Sciatic nerve (tissue), 2 donors: ENCODE measurements around the gene ACOT13. TPM values are rescaled to one million over a fixed set of nuclear protein-coding genes. Genes with fewer than 3 reads are reported as not detected.
"Not testable (repeated sequence)": the region's sequence is repeated elsewhere in the genome, so short reads cannot be mapped to it uniquely, and the experiment has no call there.

Experiments
- ATAC-seq: fragments of 200-7000 bp; cut with Tn5 transposase; one replicate; pipeline ENCODE4 v1.9.1; 2020; ENCODE audit warnings: mild to moderate bottlenecking, moderate library complexity
- DNase-seq: peaks from one replicate; pipeline ENCODE4 v3.0.0-alpha.2; 2020; ENCODE audit warnings: low spot score
- intact Hi-C: fragments of 100-400 bp; cut with DNase I; formaldehyde crosslinking; loops from one replicate; pipeline ENCODE4 v1.14.2; 2022
- total RNA-seq: library from RNA; stranded (reverse); fragmentation: NEBNext Ultra II Directional; extraction: Animal tissue kit (Norgen Biotek cat#: 25700); gene quantifications from one replicate; pipeline ENCODE4 v1.2.1, GENCODE V29; 2021
- donor health status: DM: no; HTN: no; CAD: no.
- donor health status: DM: no; HTN: no; CAD: no.

Gene ACOT13
- total RNA-seq, result 17.3 TPM

GRCh38 chr6:24666641-24667377 lies at the start of gene ACOT13, which contains the start of gene TDP2:
TSS of gene ACOT13 (plus strand) at chr6:24667077. CDS start at chr6:24667264, 187 bp downstream.
TSS of gene TDP2 (minus strand) at chr6:24666899. CDS start at chr6:24666862, 37 bp downstream.
- intact Hi-C loops, result no loop called here
- ATAC-seq, result peak; percentile 100

DNA sequence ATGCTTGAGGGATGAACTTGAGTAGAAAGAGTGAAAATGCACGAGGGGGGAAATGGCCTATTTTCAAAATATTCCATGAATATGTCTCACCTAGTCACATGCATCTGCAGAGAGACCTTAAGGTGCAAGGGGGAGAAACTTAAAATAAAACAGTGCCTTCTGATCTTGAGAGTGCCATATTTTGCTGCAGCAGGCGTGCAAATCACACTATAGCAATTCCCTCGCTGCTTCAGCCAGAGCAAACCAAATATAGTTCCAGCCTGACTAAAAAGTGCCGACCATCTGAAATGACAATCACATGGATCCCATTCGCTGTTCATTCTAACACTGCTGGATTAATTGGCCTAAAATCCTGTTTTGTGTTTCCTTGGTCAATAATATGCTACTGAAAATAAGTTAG lies 47.2 kb upstream of the ACOT13 start:
- intact Hi-C loops, result no loop called here
- DNase-seq (no peak), ATAC-seq (no peak)

More at GRCh38 chr6:24666641-24667377, at the start of gene ACOT13, which contains the start of gene TDP2:
- peak; percentile 96 for DNase-seq

DNA sequence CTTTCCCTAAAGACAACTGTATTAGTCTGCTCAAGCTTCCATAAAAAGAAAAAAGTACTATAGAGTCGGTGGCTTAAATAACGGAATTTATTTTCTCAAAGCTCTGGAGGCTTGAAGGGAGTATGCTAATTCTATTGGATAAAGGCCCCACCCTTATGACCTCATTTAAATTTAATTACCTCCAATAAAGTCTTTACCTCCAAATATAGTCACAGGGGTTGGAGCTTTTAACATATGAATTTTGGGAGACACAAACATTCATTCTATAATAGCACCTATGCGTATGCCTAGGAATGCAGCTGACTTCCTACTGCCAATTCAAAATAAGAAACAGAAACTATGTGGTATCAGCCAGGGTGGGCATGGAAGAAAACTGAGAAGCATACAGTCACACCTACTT lies 46.2 kb upstream of the ACOT13 start:
- no peak for ATAC-seq
- intact Hi-C loops, result no loop called here

GRCh38 chr6:24621626-24622289 lies 45.1 kb upstream of the ACOT13 start:
- ATAC-seq (no peak), DNase-seq (no peak)
- intact Hi-C loops, result no loop called here

More for the DNA sequence above, 46.2 kb upstream of the ACOT13 start:
- no peak for DNase-seq

- intact Hi-C loops, result no loop called here
- DNase-seq (no peak), ATAC-seq (no peak)
These were observed 35.9 kb upstream of the ACOT13 start for GRCh38 chr6:24630856-24631505.

GRCh38 chr6:24631671-24632070 lies 35.2 kb upstream of the ACOT13 start:
- intact Hi-C loops, result no loop called here
- DNase-seq, result no peak
- ATAC-seq, result no peak

- no peak for DNase-seq
- intact Hi-C loops, result no loop called here
- ATAC-seq, result no peak
These were observed 34.3 kb upstream of the ACOT13 start for GRCh38 chr6:24632573-24632972.

- ATAC-seq, result no peak
- intact Hi-C loops, result no loop called here
- no peak for DNase-seq
These were observed 30.2 kb upstream of the ACOT13 start for GRCh38 chr6:24636681-24637080.

- DNase-seq (no peak), ATAC-seq (no peak)
- intact Hi-C loops, result loop anchor here (5.0 kb wide), 1 partner anchor 1182 kb away; no protein-coding TSS in a partner anchor
These were observed 26.7 kb upstream of the ACOT13 start for GRCh38 chr6:24640166-24640565.

DNA sequence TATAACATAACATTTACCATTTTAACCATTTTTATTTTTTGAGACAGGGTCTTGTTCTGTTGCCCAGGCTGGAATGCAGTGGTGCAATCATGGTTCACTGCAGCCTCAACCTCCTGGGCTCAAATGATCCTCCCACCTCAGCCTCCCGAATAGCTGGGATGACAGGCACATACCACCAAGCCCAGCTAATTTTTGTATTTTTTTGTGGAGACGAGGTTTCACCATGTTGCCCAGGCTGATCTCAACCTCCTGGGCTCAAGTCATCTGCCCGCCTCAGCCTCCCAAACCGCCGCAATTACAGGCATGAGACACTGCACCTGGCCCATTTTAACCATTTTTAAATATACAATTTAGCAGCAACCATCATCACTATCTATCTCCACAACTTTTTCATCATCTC lies 26.2 kb upstream of the ACOT13 start:
- intact Hi-C loops, result loop anchor here (5.0 kb wide), 1 partner anchor 1182 kb away; no protein-coding TSS in a partner anchor
- DNase-seq, ATAC-seq: not testable (repeated sequence)

- DNase-seq, result no peak
- intact Hi-C loops, result loop anchor here (5.0 kb wide), 1 partner anchor 1180 kb away; no protein-coding TSS in a partner anchor
- ATAC-seq, result no peak
These were observed 24.8 kb upstream of the ACOT13 start for GRCh38 chr6:24642061-24642460.

- intact Hi-C loops, result loop anchor here (5.0 kb wide), 1 partner anchor 1178 kb away; no protein-coding TSS in a partner anchor
- DNase-seq, result no peak
- ATAC-seq, result no peak
These were observed 23.0 kb upstream of the ACOT13 start for GRCh38 chr6:24643920-24644319.

GRCh38 chr6:24644377-24644776 lies 22.5 kb upstream of the ACOT13 start:
- no peak for DNase-seq
- no peak for ATAC-seq
- intact Hi-C loops, result loop anchor here (5.0 kb wide), 1 partner anchor 1178 kb away; no protein-coding TSS in a partner anchor

GRCh38 chr6:24646771-24647170 lies 20.1 kb upstream of the ACOT13 start:
- DNase-seq, result no peak
- ATAC-seq, result no peak
- intact Hi-C loops, result no loop called here

DNA sequence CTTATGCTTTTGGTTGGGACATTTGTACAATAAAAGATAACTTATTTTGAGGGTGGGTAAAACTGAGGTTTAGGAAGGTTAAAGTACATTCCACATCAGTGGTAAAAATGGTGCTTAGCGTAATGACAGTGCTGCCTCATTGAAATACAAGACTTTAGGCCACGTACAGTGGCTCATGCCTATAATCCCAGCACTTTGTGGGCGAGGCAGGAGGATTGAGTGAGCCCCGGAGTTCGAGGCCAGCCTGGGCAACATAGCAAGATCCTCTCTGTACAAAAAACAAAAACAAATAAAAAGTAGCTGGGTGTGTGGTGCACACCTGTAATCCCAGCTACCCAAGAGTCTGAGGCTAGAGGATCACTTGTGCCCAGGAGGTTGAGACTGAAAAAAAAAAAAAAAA lies 18.6 kb upstream of the ACOT13 start:
- intact Hi-C loops, result no loop called here
- ATAC-seq (no peak), DNase-seq (no peak)

GRCh38 chr6:24649691-24650090 lies 17.2 kb upstream of the ACOT13 start:
- DNase-seq, result no peak
- no peak for ATAC-seq
- intact Hi-C loops, result no loop called here

DNA sequence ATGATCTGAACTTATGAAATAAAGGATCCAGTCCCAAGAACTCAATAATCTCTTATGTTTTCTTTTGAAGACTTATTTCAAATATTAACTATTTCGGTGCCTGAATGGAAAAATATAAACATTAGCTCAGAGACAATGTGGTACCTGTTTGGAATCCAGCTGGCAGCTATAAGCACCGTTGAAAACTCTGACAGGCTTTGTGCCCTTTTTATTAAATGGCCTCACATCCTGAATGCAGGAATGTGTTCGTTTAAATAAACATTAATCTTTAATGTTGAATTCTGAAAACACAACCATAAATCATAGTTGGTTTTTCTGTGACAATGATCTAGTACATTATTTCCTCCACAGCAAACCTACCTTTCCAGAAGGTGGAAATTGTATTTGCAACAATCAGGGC lies 16.5 kb upstream of the ACOT13 start:
- DNase-seq, result no peak
- intact Hi-C loops, result no loop called here
- no peak for ATAC-seq

GRCh38 chr6:24655215-24655614 lies 11.7 kb upstream of the ACOT13 start:
- intact Hi-C loops, result no loop called here
- no peak for DNase-seq
- no peak for ATAC-seq
